ENCODE data around the gene SNX9. TPM values are rescaled to one million over a fixed set of nuclear protein-coding genes. Genes with fewer than 3 reads are reported as not detected.

SNX9 gene
- total RNA-seq, 1 experiment from 2014 or later = 31.3 TPM

DNA sequence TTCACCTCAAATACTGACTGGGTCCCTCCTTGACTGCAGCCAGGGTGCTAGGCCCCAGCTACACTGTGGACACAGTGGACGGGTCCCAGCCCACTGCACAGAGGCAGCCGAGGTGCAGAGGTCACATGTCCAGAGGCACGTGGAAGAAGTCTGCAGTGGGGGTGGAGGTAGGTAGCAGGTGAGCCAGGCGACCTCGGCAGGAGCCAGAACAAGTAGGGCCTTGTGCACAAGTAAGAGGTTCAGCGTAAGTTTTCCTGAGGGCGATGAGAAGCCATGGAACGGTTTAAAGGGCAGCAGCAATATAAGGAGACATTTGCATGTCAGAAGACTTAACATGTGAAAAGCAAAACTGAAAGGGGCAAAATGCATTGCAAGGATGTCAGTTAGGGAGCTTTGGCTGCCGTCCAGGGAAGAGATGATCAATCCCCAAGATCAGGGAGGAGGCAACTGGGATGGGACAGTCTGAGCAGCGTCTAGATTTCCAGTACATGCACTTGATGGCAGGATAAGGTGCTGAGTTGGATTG is 49.7 kb upstream of the SNX9 start:
- Histone ChIP-seq H3K23ac (ENCODE audit: insufficient read length, low read depth, low read length) (no peak overlapping the region), H3K4me2 (ENCODE audit: insufficient read depth, insufficient read length, low read length) (no peak overlapping the region), H4K20me1 (ENCODE audit: control insufficient read depth, insufficient read depth, insufficient read length) (no peaks in the 10 kb centered on the region), H4K8ac (replicated peaks; ENCODE audit: insufficient read length, low read depth, low read length) (no peak overlapping the region), H2BK20ac (ENCODE audit: low read depth, low read length, poor library complexity, severe bottlenecking) (no peak overlapping the region), H2BK5ac (ENCODE audit: insufficient read length, low read length) (no peak overlapping the region), H4K91ac (ENCODE audit: insufficient read length, low read depth, low read length) (no peak overlapping the region), H3K14ac (ENCODE audit: insufficient read depth, low read length) (no peak overlapping the region), H4K5ac (ENCODE audit: insufficient read length, low read depth, low read length) (no peak overlapping the region), H2AFZ (ENCODE audit: low read length) (no peak overlapping the region), H3K9me3 (ENCODE audit: control insufficient read depth, low read depth, low read length) (no peaks in the 10 kb centered on the region), H2BK120ac (ENCODE audit: low read depth, low read length, poor library complexity, severe bottlenecking) (no peak overlapping the region), H3K79me1 (ENCODE audit: insufficient read depth, low read depth, low read length, poor library complexity, severe bottlenecking) (no peaks in the 10 kb centered on the region), H3K9ac (ENCODE audit: extremely low read depth, insufficient read length, low read length) (no peak overlapping the region), H3K23me2 (ENCODE audit: insufficient read length, low read depth, low read length, poor library complexity, severe bottlenecking) (no peaks in the 10 kb centered on the region), H3K18ac (ENCODE audit: insufficient read length, low read depth, low read length) (no peak overlapping the region), H2BK15ac (ENCODE audit: low read depth, low read length) (no peak overlapping the region), H3K79me2 (ENCODE audit: insufficient read depth, low read length) (no peaks in the 10 kb centered on the region), H3T11ph (ENCODE audit: low read length) (no peak overlapping the region), H2BK12ac (ENCODE audit: insufficient read length, low read depth, low read length) (no peak overlapping the region), H3K4ac (ENCODE audit: low read depth, low read length) (no peak overlapping the region), H3K56ac (ENCODE audit: insufficient read length, low read depth, low read length) (no peak overlapping the region), H3K27me3 (ENCODE audit: insufficient read depth, low read length) (no peaks in the 10 kb centered on the region), H3K4me1 (ENCODE audit: insufficient read depth, low read length) (peaks cover 5% of the 10 kb centered on the region; the same call in 1 of the 2 replicates), H2AK5ac (ENCODE audit: insufficient read length, low read length) (no peak overlapping the region), H3K27ac (ENCODE audit: insufficient read length, low read depth, low read length) (no peak overlapping the region)
- Mint-ChIP-seq H3K36me3 (ENCODE audit: insufficient read depth in 1 of 3, low read depth in 3 of 3) (peaks cover 6 to 8% (median 7%) of the 10 kb centered on the region in 3 experiments; a peak in 5 of 7 replicates), H3K27me3 (ENCODE audit: low read depth) (peaks cover 14% of the 10 kb centered on the region), H3K27ac (0 out of 7 replicates have a peak overlapping the region, but pooled peaks of 1 of the 3 experiments have one; percentile 6), H3K4me3 (peak overlapping the region in 1 of 2 experiments; percentile 30; a peak in 1 of 5 replicates), H3K4me1 (peaks cover 22 to 28% of the 10 kb centered on the region in 2 experiments), H3K9me3 (peaks cover 10 to 13% of the 10 kb centered on the region in 2 experiments)
- TF ChIP-seq, protein P1, sequence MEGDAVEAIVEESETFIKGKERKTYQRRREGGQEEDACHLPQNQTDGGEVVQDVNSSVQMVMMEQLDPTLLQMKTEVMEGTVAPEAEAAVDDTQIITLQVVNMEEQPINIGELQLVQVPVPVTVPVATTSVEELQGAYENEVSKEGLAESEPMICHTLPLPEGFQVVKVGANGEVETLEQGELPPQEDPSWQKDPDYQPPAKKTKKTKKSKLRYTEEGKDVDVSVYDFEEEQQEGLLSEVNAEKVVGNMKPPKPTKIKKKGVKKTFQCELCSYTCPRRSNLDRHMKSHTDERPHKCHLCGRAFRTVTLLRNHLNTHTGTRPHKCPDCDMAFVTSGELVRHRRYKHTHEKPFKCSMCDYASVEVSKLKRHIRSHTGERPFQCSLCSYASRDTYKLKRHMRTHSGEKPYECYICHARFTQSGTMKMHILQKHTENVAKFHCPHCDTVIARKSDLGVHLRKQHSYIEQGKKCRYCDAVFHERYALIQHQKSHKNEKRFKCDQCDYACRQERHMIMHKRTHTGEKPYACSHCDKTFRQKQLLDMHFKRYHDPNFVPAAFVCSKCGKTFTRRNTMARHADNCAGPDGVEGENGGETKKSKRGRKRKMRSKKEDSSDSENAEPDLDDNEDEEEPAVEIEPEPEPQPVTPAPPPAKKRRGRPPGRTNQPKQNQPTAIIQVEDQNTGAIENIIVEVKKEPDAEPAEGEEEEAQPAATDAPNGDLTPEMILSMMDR (conservative IDR thresholded peaks at IDR 0.05) = no peak
- no CpG with 5 or more reads among the region's 10 CpGs for WGBS (ENCODE audit: extremely low coverage, insufficient read length, low lambda C conversion rate)
- DNase-seq = no peak

Data from H9 (cell line).